OCI-LY3 (cell line): ENCODE data around the gene PIEZO2.

Source experiments
- H2AFZ ChIP-seq: fragments of 200-600, 300-600 bp; shearing (Covaris generic); 2 replicates; pipeline ENCODE4 v1.6.0; 2014; ENCODE audit warnings: antibody characterized with exemption, low read depth, low read length
- H3K27ac ChIP-seq: fragments of 200-600, 300-600 bp; sonication (generic); 2 replicates; pipeline ENCODE4 v1.5.1; 2014; ENCODE audit warnings: mild to moderate bottlenecking, low read length, moderate library complexity, mixed read lengths
- H3K27me3 ChIP-seq: fragments of 200-600, 300-600 bp; sonication (generic); 2 replicates; pipeline ENCODE4 v1.6.1; 2014; ENCODE audit warnings: low read depth, low read length, mixed read lengths
- H3K36me3 ChIP-seq: fragments of 200-600, 300-600 bp; sonication (generic); replicated peaks from 2 replicates; pipeline ENCODE3; 2014; ENCODE audit warnings: low read depth, low read length, mixed read lengths
- H3K4me1 ChIP-seq: fragments of 300-600, 200-600 bp; sonication (generic); 2 replicates; pipeline ENCODE4 v1.6.1; 2014; ENCODE audit warnings: low read length, mixed read lengths
- H3K4me2 ChIP-seq: fragments of 200-600, 300-600 bp; sonication (generic); 2 replicates; pipeline ENCODE4 v1.6.1; 2014; ENCODE audit warnings: low read length, mixed read lengths
- H3K4me3 ChIP-seq: fragments of 300-600, 200-600 bp; sonication (generic); 2 replicates; pipeline ENCODE4 v1.5.1; 2014; ENCODE audit warnings: antibody characterized with exemption, mild to moderate bottlenecking, low read length, moderate library complexity
- H3K79me2 ChIP-seq: fragments of 300-600, 200-600 bp; shearing (Covaris generic); 2 replicates; pipeline ENCODE4 v1.6.1; 2014; ENCODE audit warnings: mild to moderate bottlenecking, low read length, mixed read lengths
- H3K9ac ChIP-seq: fragments of 300-600, 200-600 bp; shearing (Covaris generic); 2 replicates; pipeline ENCODE4 v1.6.0; 2014; ENCODE audit warnings: mild to moderate bottlenecking, low read length, moderate library complexity
- H3K9me3 ChIP-seq: fragments of 200-600, 300-600 bp; shearing (Covaris generic); 2 replicates; pipeline ENCODE4 v1.6.1; 2014; ENCODE audit warnings: low read length, mixed read lengths; ENCODE audit not compliant: insufficient read depth
- H4K20me1 ChIP-seq: fragments of 200-600, 300-600 bp; sonication (generic); 2 replicates; pipeline ENCODE4 v1.6.1; 2016; ENCODE audit warnings: low read length, mixed read lengths; ENCODE audit not compliant: insufficient read depth
- EZH2phosphoT487 ChIP-seq: fragments of 200-600 bp; shearing (Covaris generic); IDR thresholded peaks from 2 replicates; pipeline ENCODE4 v1.6.1; 2018; ENCODE audit warnings: antibody characterized with exemption, mixed run types, low read depth
- TF ChIP-seq, protein P1 (sequence below): fragments of 200-600, 300-600 bp; sonication (generic); IDR thresholded peaks from 2 replicates; pipeline ENCODE4 v1.5.1; 2014; ENCODE audit warnings: antibody characterized with exemption, low read length, low read depth

Gene PIEZO2

DNA sequence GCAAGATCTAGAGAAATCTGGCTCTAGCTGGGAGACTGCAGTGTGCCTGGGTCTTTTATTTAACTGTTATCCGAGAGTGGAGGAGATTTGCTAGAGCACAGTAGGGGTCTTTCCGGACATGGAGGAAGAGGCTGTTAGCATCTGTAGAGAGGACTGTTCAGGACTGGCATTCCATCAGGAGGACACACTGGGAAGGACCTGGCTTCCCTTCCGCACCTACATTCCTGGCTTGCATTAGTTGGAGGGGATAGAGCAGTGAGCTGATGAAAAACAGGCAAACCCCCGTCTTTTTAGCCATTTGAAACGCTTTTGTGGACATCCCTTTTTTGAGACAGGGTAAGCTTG is 874 bp upstream of the PIEZO2 start:
- no peak overlapping the region for H3K27ac ChIP-seq
- H3K9ac ChIP-seq = no peak overlapping the region
- H3K79me2 ChIP-seq = no peaks in the 10 kb centered on the region
- H4K20me1 ChIP-seq = no peaks in the 10 kb centered on the region
- no peak for TF ChIP-seq EZH2phosphoT487
- TF ChIP-seq, protein P1, sequence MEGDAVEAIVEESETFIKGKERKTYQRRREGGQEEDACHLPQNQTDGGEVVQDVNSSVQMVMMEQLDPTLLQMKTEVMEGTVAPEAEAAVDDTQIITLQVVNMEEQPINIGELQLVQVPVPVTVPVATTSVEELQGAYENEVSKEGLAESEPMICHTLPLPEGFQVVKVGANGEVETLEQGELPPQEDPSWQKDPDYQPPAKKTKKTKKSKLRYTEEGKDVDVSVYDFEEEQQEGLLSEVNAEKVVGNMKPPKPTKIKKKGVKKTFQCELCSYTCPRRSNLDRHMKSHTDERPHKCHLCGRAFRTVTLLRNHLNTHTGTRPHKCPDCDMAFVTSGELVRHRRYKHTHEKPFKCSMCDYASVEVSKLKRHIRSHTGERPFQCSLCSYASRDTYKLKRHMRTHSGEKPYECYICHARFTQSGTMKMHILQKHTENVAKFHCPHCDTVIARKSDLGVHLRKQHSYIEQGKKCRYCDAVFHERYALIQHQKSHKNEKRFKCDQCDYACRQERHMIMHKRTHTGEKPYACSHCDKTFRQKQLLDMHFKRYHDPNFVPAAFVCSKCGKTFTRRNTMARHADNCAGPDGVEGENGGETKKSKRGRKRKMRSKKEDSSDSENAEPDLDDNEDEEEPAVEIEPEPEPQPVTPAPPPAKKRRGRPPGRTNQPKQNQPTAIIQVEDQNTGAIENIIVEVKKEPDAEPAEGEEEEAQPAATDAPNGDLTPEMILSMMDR = no peak
- H3K36me3 ChIP-seq = no peaks in the 10 kb centered on the region
- no peak overlapping the region for H3K4me2 ChIP-seq
- no peaks in the 10 kb centered on the region for H3K27me3 ChIP-seq
- H3K9me3 ChIP-seq = no peaks in the 10 kb centered on the region
- no peak overlapping the region for H3K4me3 ChIP-seq
- H3K4me1 ChIP-seq = no peaks in the 10 kb centered on the region
- no peak overlapping the region for H2AFZ ChIP-seq

DNA sequence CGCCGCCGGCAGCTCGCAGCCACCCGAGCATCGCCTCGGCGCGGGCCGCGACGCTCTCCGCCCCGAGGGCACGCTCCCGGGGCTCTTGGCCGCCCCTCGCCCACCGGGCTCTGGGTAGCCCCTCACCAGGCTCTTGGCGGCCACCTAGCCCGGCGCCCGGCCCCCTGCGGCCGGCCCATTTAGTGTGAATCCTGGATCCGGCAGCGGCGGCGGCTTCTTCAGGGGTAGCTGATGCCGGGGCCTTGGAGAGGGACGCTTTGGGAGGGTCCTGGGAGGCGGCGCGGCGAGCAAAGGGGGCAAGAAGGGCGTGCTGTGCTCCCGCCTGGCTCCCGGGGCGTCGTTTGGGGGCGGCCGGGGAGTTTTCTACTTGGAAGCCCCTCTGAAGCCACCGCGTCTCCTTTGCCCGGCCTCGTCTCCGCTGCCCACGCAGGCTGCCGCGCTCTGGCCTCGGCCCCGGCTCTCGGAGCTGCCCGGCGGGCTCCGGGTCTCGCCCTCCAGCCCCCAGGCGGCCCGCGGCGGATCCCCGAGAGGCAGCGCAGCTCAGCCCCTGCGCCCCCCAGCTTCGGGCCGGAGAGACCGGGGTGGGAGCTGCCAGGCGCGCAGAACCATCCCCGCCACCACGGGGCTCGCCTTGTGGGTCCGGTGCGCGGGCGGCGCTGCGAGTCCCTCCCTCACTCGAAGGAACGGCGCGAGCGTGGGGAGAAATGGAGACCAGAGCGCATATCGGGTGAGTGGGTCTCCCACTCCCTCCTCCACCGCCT is 509 bp downstream of the PIEZO2 start:
- Histone ChIP-seq H3K27ac (no peak overlapping the region), H4K20me1 (no peaks in the 10 kb centered on the region), H3K9me3 (no peaks in the 10 kb centered on the region), H3K4me2 (no peak overlapping the region), H3K4me1 (no peaks in the 10 kb centered on the region), H3K36me3 (no peaks in the 10 kb centered on the region), H3K27me3 (no peaks in the 10 kb centered on the region), H3K79me2 (no peaks in the 10 kb centered on the region), H2AFZ (no peak overlapping the region), H3K9ac (no peak overlapping the region), H3K4me3 (no peak overlapping the region)
- TF ChIP-seq, protein P1 = no peak
- TF ChIP-seq EZH2phosphoT487 = no peak

DNA sequence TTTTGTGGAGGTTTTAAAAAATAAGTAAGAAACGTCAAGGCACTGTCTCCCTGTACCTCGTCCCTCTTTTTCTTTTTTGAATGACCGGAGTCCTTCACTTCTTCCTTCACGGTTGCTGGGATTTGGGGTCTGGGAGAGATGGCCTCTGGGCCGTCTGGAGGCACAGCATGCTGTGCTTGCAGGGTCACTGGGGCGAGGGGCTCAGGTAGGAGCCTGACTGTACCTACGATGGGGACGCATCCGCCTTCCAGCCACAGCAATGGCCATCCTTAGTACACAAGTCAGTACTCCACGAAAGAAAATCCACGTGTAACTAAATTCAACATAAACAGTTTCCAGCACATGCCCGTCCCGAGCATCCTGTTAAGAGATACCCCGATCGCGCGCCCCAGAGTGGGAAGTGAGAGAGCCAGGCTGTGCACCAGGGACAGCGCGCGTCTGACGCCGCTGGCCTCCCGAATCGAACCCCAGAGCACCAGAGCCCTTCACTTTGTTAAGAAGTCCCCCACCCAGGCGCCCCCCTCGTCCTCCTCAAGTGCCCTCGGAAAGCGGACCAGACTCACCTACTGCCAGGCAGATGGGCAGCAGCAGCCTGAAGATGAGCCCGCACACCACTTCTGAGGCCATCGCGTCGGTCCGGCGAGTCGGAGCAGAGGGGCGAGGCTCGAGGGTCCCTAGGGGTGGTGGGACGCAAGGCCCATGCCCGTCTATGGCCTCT is 1.2 kb downstream of the PIEZO2 start:
- no peak overlapping the region for H3K9ac ChIP-seq
- H3K9me3 ChIP-seq = no peaks in the 10 kb centered on the region
- no peaks in the 10 kb centered on the region for H3K79me2 ChIP-seq
- H3K27ac ChIP-seq = no peak overlapping the region
- H2AFZ ChIP-seq = no peak overlapping the region
- no peaks in the 10 kb centered on the region for H3K27me3 ChIP-seq
- H3K4me3 ChIP-seq = no peak overlapping the region
- H4K20me1 ChIP-seq = no peaks in the 10 kb centered on the region
- no peaks in the 10 kb centered on the region for H3K4me1 ChIP-seq
- no peaks in the 10 kb centered on the region for H3K36me3 ChIP-seq
- no peak overlapping the region for H3K4me2 ChIP-seq
- TF ChIP-seq, protein P1 = no peak
- TF ChIP-seq EZH2phosphoT487 = no peak

DNA sequence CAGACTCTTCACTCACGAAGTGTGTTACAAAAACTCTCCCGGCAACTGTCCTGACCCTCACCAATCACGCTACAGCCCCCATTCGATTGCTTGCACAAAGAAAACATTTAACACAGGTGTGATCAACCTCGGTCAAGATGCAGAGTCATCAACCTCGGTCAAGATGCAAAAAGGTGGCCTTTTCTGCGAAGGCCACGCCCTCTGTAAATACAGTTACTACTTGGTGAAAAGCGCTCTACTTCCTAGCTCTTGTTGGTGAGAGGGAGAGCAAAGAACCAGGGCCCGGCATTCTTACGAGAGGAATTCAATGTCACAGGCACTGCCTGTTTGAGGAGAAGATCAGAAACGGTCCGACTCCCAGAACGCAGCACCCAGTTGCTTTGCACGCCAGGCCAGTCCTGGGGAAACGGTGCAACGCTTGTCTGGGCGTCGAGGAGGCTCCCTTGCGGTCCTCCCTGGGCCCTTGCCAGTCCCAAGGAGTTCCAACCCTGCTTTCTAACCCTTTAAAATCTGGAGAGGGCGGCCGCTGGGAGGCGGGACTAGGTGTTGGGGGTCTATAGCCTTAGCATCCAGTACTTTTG is 1.9 kb downstream of the PIEZO2 start:
- H2AFZ ChIP-seq = no peak overlapping the region
- H3K4me2 ChIP-seq = no peak overlapping the region

More for the DNA sequence above, 1.9 kb downstream of the PIEZO2 start:
- Histone ChIP-seq H3K9ac (no peak overlapping the region), H3K27me3 (no peaks in the 10 kb centered on the region), H3K4me1 (no peaks in the 10 kb centered on the region), H4K20me1 (no peaks in the 10 kb centered on the region), H3K36me3 (no peaks in the 10 kb centered on the region), H3K9me3 (no peaks in the 10 kb centered on the region), H3K79me2 (no peaks in the 10 kb centered on the region), H3K27ac (no peak overlapping the region), H3K4me3 (no peak overlapping the region)
- TF ChIP-seq EZH2phosphoT487 = no peak
- TF ChIP-seq, protein P1 = no peak
